H1 (cell line): ENCODE measurements around the gene GLDC. TPM values are rescaled to one million over a fixed set of nuclear protein-coding genes. Genes with fewer than 3 reads are reported as not detected.

Experiments
- CTCF ChIA-PET: fragments of 300-600 bp; sonication (Branson Sonifier 250); formaldehyde crosslinking; loops from one replicate; lab custom pipeline; 2021; ENCODE audit not compliant: partially characterized antibody; lab: Charles Lee
- POLR2A ChIA-PET: fragments of 300-600 bp; sonication (Branson Sonifier 250); formaldehyde crosslinking; loops from one replicate; lab custom pipeline; 2021; ENCODE audit warnings: inconsistent platforms; ENCODE audit not compliant: partially characterized antibody; lab: Charles Lee
- DNase-seq, 2 experiments: peaks; one replicate each; pipeline versions ENCODE4 v3.0.0 to v3.0.0-alpha.2; 2010 to 2022; ENCODE audit warnings: low spot score in 2 of 2, low read depth in 1 of 2, mixed read lengths in 1 of 2
- FAIRE-seq: peaks from 2 replicates; lab custom pipeline; 2011; peaks lifted over from hg19 to GRCh38; lab: Jason Lieb, UNC
- H2AFZ ChIP-seq: 2 replicates; pipeline ENCODE4 v1.8.1; 2012; ENCODE audit warnings: low read length, inconsistent platforms
- H2AK5ac ChIP-seq: 2 replicates; pipeline ENCODE4 v1.6.1; 2013; ENCODE audit warnings: low read depth, low read length
- H2BK120ac ChIP-seq: replicated peaks from 2 replicates; pipeline ENCODE3; 2013; ENCODE audit warnings: low read depth, low read length, inconsistent platforms
- H2BK12ac ChIP-seq: 2 replicates; pipeline ENCODE4 v1.6.1; 2013; ENCODE audit warnings: low read depth, low read length
- H2BK15ac ChIP-seq: 2 replicates; pipeline ENCODE4 v1.6.1; 2013; ENCODE audit warnings: low read length
- H2BK20ac ChIP-seq: 2 replicates; pipeline ENCODE4 v1.6.1; 2013; ENCODE audit warnings: low read length
- H2BK5ac ChIP-seq: 2 replicates; pipeline ENCODE4 v1.6.1; 2013; ENCODE audit warnings: low read depth, low read length
- H3K14ac ChIP-seq: 2 replicates; pipeline ENCODE4 v1.6.1; 2013; ENCODE audit warnings: inconsistent platforms; ENCODE audit not compliant: insufficient read length
- H3K18ac ChIP-seq: 2 replicates; pipeline ENCODE4 v1.6.1; 2013; ENCODE audit warnings: low read length; ENCODE audit errors: extremely low read depth
- H3K23ac ChIP-seq: 2 replicates; pipeline ENCODE4 v1.6.1; 2013; ENCODE audit warnings: inconsistent platforms; ENCODE audit not compliant: insufficient read length
- H3K23me2 ChIP-seq: 2 replicates; pipeline ENCODE4 v1.6.1; 2013; ENCODE audit warnings: low read depth, low read length
- H3K27ac ChIP-seq: 2 replicates; pipeline ENCODE4 v1.6.1; 2011; ENCODE audit warnings: low read depth, low read length, inconsistent platforms
- H3K27me3 ChIP-seq, 4 experiments: replicated peaks in 1 of 4; 1 replicate in 1 of 4; 2 replicates in 3 of 4; pipeline versions ENCODE4 v1.6.1 to v1.8.1; 2011 to 2013; ENCODE audit warnings: low read length in 3 of 4, mild to moderate bottlenecking in 3 of 4, inconsistent platforms in 2 of 4, mixed read lengths in 2 of 4, moderate library complexity in 1 of 4; ENCODE audit not compliant: control insufficient read depth in 3 of 4, insufficient read depth in 3 of 4; ENCODE audit errors: extremely low read depth in 1 of 4
- H3K36me3 ChIP-seq, 4 experiments: 2 replicates each; pipeline versions ENCODE4 v1.6.1 to v1.8.1; 2011 to 2013; ENCODE audit warnings: mild to moderate bottlenecking in 4 of 4, low read length in 3 of 4, moderate library complexity in 2 of 4, control low read depth in 1 of 4, inconsistent platforms in 1 of 4; ENCODE audit not compliant: insufficient read depth in 4 of 4, control insufficient read depth in 2 of 4
- H3K4ac ChIP-seq: replicated peaks from 2 replicates; pipeline ENCODE3; 2013; ENCODE audit warnings: low read length, low read depth, mixed read lengths, inconsistent platforms; ENCODE audit not compliant: insufficient read length
- H3K4me1 ChIP-seq, 4 experiments: replicated peaks in 1 of 4; 1 replicate in 1 of 4; 2 replicates in 3 of 4; pipeline versions ENCODE4 v1.6.1 to v1.8.1; 2011 to 2013; ENCODE audit warnings: low read length in 3 of 4, inconsistent platforms in 2 of 4, mixed read lengths in 1 of 4; ENCODE audit not compliant: insufficient read depth in 4 of 4, control insufficient read depth in 3 of 4
- H3K4me2 ChIP-seq, 2 experiments: 2 replicates each; pipeline versions ENCODE4 v1.6.1 to v1.8.1; 2011 to 2013; ENCODE audit warnings: low read depth in 2 of 2, low read length in 2 of 2, control low read depth in 1 of 2, inconsistent platforms in 1 of 2, mild to moderate bottlenecking in 1 of 2; ENCODE audit not compliant: insufficient read depth in 1 of 2
- H3K4me3 ChIP-seq, 4 experiments: fragments of 200-600, 300-600 bp in 1 of 4; sonication (generic), shearing (Covaris generic), sonication (Bioruptor Twin) in 1 of 4; 2 replicates each; pipeline versions ENCODE4 v1.5.1 to v1.8.1; 2011 to 2016; ENCODE audit warnings: low read length in 4 of 4, low read depth in 3 of 4, control low read depth in 2 of 4, inconsistent platforms in 2 of 4, mild to moderate bottlenecking in 2 of 4, mixed read lengths in 1 of 4, moderate library complexity in 1 of 4; ENCODE audit not compliant: insufficient read depth in 2 of 4; ENCODE audit errors: extremely low read depth in 1 of 4
- H3K56ac ChIP-seq: replicated peaks from 2 replicates; pipeline ENCODE3; 2013; ENCODE audit warnings: low read depth, mild to moderate bottlenecking, mixed read lengths, low read length, inconsistent platforms; ENCODE audit not compliant: insufficient read length
- H3K79me1 ChIP-seq: 2 replicates; pipeline ENCODE4 v1.6.1; 2013; ENCODE audit warnings: low read depth, low read length, control low read depth
- H3K79me2 ChIP-seq, 2 experiments: 2 replicates each; pipeline versions ENCODE4 v1.6.1 to v1.8.1; 2012 to 2013; ENCODE audit warnings: low read length in 2 of 2, mild to moderate bottlenecking in 2 of 2, inconsistent platforms in 1 of 2; ENCODE audit not compliant: insufficient read depth in 2 of 2, control insufficient read depth in 1 of 2
- H3K9ac ChIP-seq, 4 experiments: replicated peaks in 1 of 4; 1 replicate in 1 of 4; 2 replicates in 3 of 4; pipeline versions ENCODE4 v1.6.1 to v1.8.1; 2011 to 2013; ENCODE audit warnings: low read depth in 3 of 4, low read length in 3 of 4, control low read depth in 2 of 4, mild to moderate bottlenecking in 2 of 4, moderate library complexity in 2 of 4, inconsistent platforms in 1 of 4; ENCODE audit errors: extremely low read depth in 1 of 4
- H3K9me3 ChIP-seq, 2 experiments: 2 replicates each; pipeline versions ENCODE4 v1.6.1 to v1.8.1; 2012 to 2013; ENCODE audit warnings: mild to moderate bottlenecking in 2 of 2, moderate library complexity in 2 of 2, control low read depth in 1 of 2, inconsistent platforms in 1 of 2, low read depth in 1 of 2, low read length in 1 of 2, mixed read lengths in 1 of 2; ENCODE audit not compliant: insufficient read depth in 2 of 2
- H4K20me1 ChIP-seq, 2 experiments: replicated peaks in 1 of 2; 2 replicates each; pipeline versions ENCODE3 to v1.8.1; 2011 to 2013; ENCODE audit warnings: inconsistent platforms in 2 of 2, low read length in 2 of 2, mild to moderate bottlenecking in 1 of 2; ENCODE audit not compliant: insufficient read depth in 2 of 2, control insufficient read depth in 1 of 2
- H4K5ac ChIP-seq: 2 replicates; pipeline ENCODE4 v1.6.1; 2013; ENCODE audit warnings: low read length, low read depth, mixed read lengths, inconsistent platforms; ENCODE audit not compliant: insufficient read length
- H4K8ac ChIP-seq: 2 replicates; pipeline ENCODE4 v1.8.0; 2013; ENCODE audit warnings: mild to moderate bottlenecking, moderate library complexity, low read length, inconsistent platforms; ENCODE audit not compliant: insufficient read depth; ENCODE audit errors: extremely low read depth
- H4K91ac ChIP-seq: replicated peaks from 2 replicates; pipeline ENCODE3; 2013; ENCODE audit warnings: low read length, mixed read lengths, inconsistent platforms; ENCODE audit not compliant: insufficient read length
- CHD2 ChIP-seq: IDR thresholded peaks from 2 replicates; pipeline ENCODE4 v1.6.1; 2012; ENCODE audit warnings: low read length, improper control_type of control experiment
- NANOG ChIP-seq: IDR thresholded peaks from 2 replicates; pipeline ENCODE4 v1.6.1; 2011; ENCODE audit warnings: low read length, low read depth, mild to moderate bottlenecking, inconsistent platforms; ENCODE audit not compliant: insufficient read depth, poor library complexity, severe bottlenecking
- RAD21 ChIP-seq, 2 experiments: IDR thresholded peaks in 1 of 2; conservative IDR thresholded peaks in 1 of 2; 2 replicates each; pipeline ENCODE4 v1.6.1; 2011; ENCODE audit warnings: low read depth in 2 of 2, low read length in 2 of 2, improper control_type of control experiment in 1 of 2, inconsistent platforms in 1 of 2, mild to moderate bottlenecking in 1 of 2, moderate library complexity in 1 of 2
- WGBS, 2 experiments: shearing (Covaris generic) in 1 of 2; methylation state at CpG; one replicate each; pipeline versions ENCODE4 v1.1.6 to v1.1.7; 2013 to 2015; ENCODE audit warnings: low lambda C conversion rate in 2 of 2, mixed read lengths in 2 of 2, inconsistent platforms in 1 of 2, low coverage in 1 of 2, missing lambda C conversion rate in 1 of 2; ENCODE audit not compliant: insufficient replicate concordance in 2 of 2, insufficient coverage in 1 of 2, insufficient read length in 1 of 2; ENCODE audit errors: extremely low coverage in 1 of 2, missing lambda C conversion rate in 1 of 2; 5-methylcytosine and 5-hydroxymethylcytosine counted together
- polyA plus RNA-seq, 7 experiments: library from polyadenylated mRNA; depleted of rRNA in 3 of 7; stranded (reverse) in 5 of 7; unstranded in 2 of 7; fragments of >200 nt in 5 of 7; fragments of 200-250 nt in 2 of 7; gene quantifications; 1 replicate in 5 of 7; 2 replicates in 1 of 7; 4 replicates in 1 of 7; pipeline versions ENCODE4 v1.2.1 to v1.2.3, GENCODE V29; 2011 to 2013; ENCODE audit warnings: missing spikeins in 2 of 7, mixed read lengths in 2 of 7
- total RNA-seq: library from RNA; stranded (reverse); fragmentation: NEBNext Ultra II Directional; extraction: Animal tissue kit (Norgen Biotek cat#: 25700); gene quantifications from 2 replicates; pipeline ENCODE4 v1.2.1, GENCODE V29; 2021
- TF ChIP-seq, protein P1 (sequence below), 3 experiments: IDR thresholded peaks; 1 replicate in 2 of 3; 2 replicates in 1 of 3; pipeline versions ENCODE4 v1.5.1 to v1.6.1; 2011; ENCODE audit warnings: low read length in 3 of 3, mild to moderate bottlenecking in 3 of 3, inconsistent platforms in 2 of 3, low read depth in 1 of 3, moderate library complexity in 1 of 3; ENCODE audit not compliant: insufficient read depth in 1 of 3; ENCODE audit errors: control extremely low read depth in 1 of 3

Gene GLDC
- total and polyA plus RNA-seq, 2 of the 8 experiments (the other 6 are each of a cell fraction or from before 2014, with no cell fraction given), result 48.8 to 101 TPM

- peak; percentile 69 for FAIRE-seq
- H2BK120ac ChIP-seq, result no peak overlapping the region
- H3K27ac ChIP-seq, result no peak overlapping the region
- no peak overlapping the region for H2BK20ac ChIP-seq
- H4K5ac ChIP-seq, result no peak overlapping the region
- H3K36me3 ChIP-seq, result peaks cover 0 to 4% (median 0%) of the 10 kb centered on the region in 4 experiments; a peak in 1 of 8 replicates
- no peak overlapping the region for H4K8ac ChIP-seq
- H2AK5ac ChIP-seq, result no peak overlapping the region
- WGBS, 2 experiments, result 75% methylated on average over 5 of the region's 5 CpGs; no CpG with 5 or more reads in 1 of the 2 experiments
- H2BK15ac ChIP-seq, result no peak overlapping the region
- H3K4me2 ChIP-seq, result no peak overlapping the region
- no peak overlapping the region for H3K4me3 ChIP-seq
- no peak overlapping the region for H3K9ac ChIP-seq
- no peaks in the 10 kb centered on the region for H3K79me1 ChIP-seq
- no peaks in the 10 kb centered on the region for H3K27me3 ChIP-seq
- H3K4ac ChIP-seq, result no peak overlapping the region
- no peak overlapping the region for H3K14ac ChIP-seq
- no peaks in the 10 kb centered on the region for H3K4me1 ChIP-seq
- H4K20me1 ChIP-seq, result no peaks in the 10 kb centered on the region
- no peak overlapping the region for H3K23ac ChIP-seq
- H3K56ac ChIP-seq, result no peak overlapping the region
- DNase-seq, result no peak
- POLR2A ChIA-PET, result interaction anchor here (0.5 to 2.1 kb wide), 8 partner anchors 9 to 86 kb away, joined by 3 to 8 read pairs (median 4); no protein-coding TSS in a partner anchor
- no peak overlapping the region; the same call in 1 of the 2 replicates for H3K18ac ChIP-seq
- H2BK12ac ChIP-seq, result no peak overlapping the region
- no peak overlapping the region for H2AFZ ChIP-seq
- H3K9me3 ChIP-seq, result no peaks in the 10 kb centered on the region
- no peaks in the 10 kb centered on the region for H3K79me2 ChIP-seq
- no peak overlapping the region for H4K91ac ChIP-seq
- CTCF ChIA-PET, result interaction anchor here (0.6 to 2.5 kb wide), 22 partner anchors 10 to 313 kb away, joined by 3 to 26 read pairs (median 4); partner anchors contain the start of gene GLDC
- TF ChIP-seq CHD2 (no peak), RAD21 (IDR thresholded peaks at IDR 0.05 in 1 of 2, conservative IDR thresholded peaks at IDR 0.05 in 1 of 2; ENCODE audit: low read depth in 2 of 2, low read length in 2 of 2) (peak; percentile 63 to 66), NANOG (no peak)
- TF ChIP-seq, protein P1, sequence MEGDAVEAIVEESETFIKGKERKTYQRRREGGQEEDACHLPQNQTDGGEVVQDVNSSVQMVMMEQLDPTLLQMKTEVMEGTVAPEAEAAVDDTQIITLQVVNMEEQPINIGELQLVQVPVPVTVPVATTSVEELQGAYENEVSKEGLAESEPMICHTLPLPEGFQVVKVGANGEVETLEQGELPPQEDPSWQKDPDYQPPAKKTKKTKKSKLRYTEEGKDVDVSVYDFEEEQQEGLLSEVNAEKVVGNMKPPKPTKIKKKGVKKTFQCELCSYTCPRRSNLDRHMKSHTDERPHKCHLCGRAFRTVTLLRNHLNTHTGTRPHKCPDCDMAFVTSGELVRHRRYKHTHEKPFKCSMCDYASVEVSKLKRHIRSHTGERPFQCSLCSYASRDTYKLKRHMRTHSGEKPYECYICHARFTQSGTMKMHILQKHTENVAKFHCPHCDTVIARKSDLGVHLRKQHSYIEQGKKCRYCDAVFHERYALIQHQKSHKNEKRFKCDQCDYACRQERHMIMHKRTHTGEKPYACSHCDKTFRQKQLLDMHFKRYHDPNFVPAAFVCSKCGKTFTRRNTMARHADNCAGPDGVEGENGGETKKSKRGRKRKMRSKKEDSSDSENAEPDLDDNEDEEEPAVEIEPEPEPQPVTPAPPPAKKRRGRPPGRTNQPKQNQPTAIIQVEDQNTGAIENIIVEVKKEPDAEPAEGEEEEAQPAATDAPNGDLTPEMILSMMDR (IDR thresholded peaks at IDR 0.05; ENCODE audit: control extremely low read depth in 1 of 3, insufficient read depth in 1 of 3, low read depth in 1 of 3, low read length in 3 of 3), result peak in 2 of 3 experiments; percentile 33 to 59; a peak in 2 of 4 replicates
- no peaks in the 10 kb centered on the region for H3K23me2 ChIP-seq
- H2BK5ac ChIP-seq, result no peak overlapping the region
Observed at GRCh38 chr9:6667633-6668280, 22.2 kb upstream of the GLDC start.
